ENCODE data around the gene ATP9B.

ATP9B gene

GRCh38 chr18:79354350-79354749 is 285.2 kb downstream of the ATP9B start:
- no peaks in the 10 kb centered on the region for H3K9me3 ChIP-seq (ENCODE audit: severe bottlenecking)
- no peak overlapping the region for H3K4me3 ChIP-seq (ENCODE audit: low read depth, low read length)
- H3K27me3 ChIP-seq (ENCODE audit: insufficient read depth, low read depth, severe bottlenecking): no peaks in the 10 kb centered on the region
- no peak overlapping the region for H3K27ac ChIP-seq
- H3K36me3 ChIP-seq: peaks cover 8% of the 10 kb centered on the region
- no peak for TF ChIP-seq CTCF (IDR thresholded peaks at IDR 0.05; ENCODE audit: low read depth, low read length)
- DNase-seq: no peak

GRCh38 chr18:79355433-79356335 is 286.5 kb downstream of the ATP9B start:
- no peak for DNase-seq
- H3K36me3 ChIP-seq: peaks cover 21% of the 10 kb centered on the region
- TF ChIP-seq CTCF (IDR thresholded peaks at IDR 0.05; ENCODE audit: low read depth, low read length): no peak
- no peak overlapping the region for H3K4me3 ChIP-seq (ENCODE audit: low read depth, low read length)
- H3K27me3 ChIP-seq (ENCODE audit: insufficient read depth, low read depth, severe bottlenecking): no peaks in the 10 kb centered on the region
- H3K27ac ChIP-seq: no peak overlapping the region
- H3K9me3 ChIP-seq (ENCODE audit: severe bottlenecking): no peaks in the 10 kb centered on the region

- TF ChIP-seq CTCF (IDR thresholded peaks at IDR 0.05; ENCODE audit: low read depth, low read length): no peak
- peaks cover 26% of the 10 kb centered on the region for H3K36me3 ChIP-seq
- no peak overlapping the region for H3K4me3 ChIP-seq (ENCODE audit: low read depth, low read length)
- no peak overlapping the region for H3K27ac ChIP-seq
- H3K27me3 ChIP-seq (ENCODE audit: insufficient read depth, low read depth, severe bottlenecking): no peaks in the 10 kb centered on the region
- H3K9me3 ChIP-seq (ENCODE audit: severe bottlenecking): no peaks in the 10 kb centered on the region
- no peak for DNase-seq
These were observed 287.2 kb downstream of the ATP9B start for GRCh38 chr18:79356435-79356834.

- no peak overlapping the region for H3K27ac ChIP-seq
- no peak overlapping the region for H3K4me3 ChIP-seq (ENCODE audit: low read depth, low read length)
- no peaks in the 10 kb centered on the region for H3K9me3 ChIP-seq (ENCODE audit: severe bottlenecking)
- no peaks in the 10 kb centered on the region for H3K27me3 ChIP-seq (ENCODE audit: insufficient read depth, low read depth, severe bottlenecking)
- no peak for TF ChIP-seq CTCF (IDR thresholded peaks at IDR 0.05; ENCODE audit: low read depth, low read length)
- H3K36me3 ChIP-seq: peaks cover 33% of the 10 kb centered on the region
- DNase-seq: no peak
These were observed 291.7 kb downstream of the ATP9B start for GRCh38 chr18:79360933-79361332.

- Histone ChIP-seq H3K36me3 (peaks cover 33% of the 10 kb centered on the region), H3K4me3 (ENCODE audit: low read depth, low read length) (no peak overlapping the region), H3K27me3 (ENCODE audit: insufficient read depth, low read depth, severe bottlenecking) (no peaks in the 10 kb centered on the region), H3K9me3 (ENCODE audit: severe bottlenecking) (no peaks in the 10 kb centered on the region), H3K27ac (no peak overlapping the region)
- no peak for TF ChIP-seq CTCF (IDR thresholded peaks at IDR 0.05; ENCODE audit: low read depth, low read length)
- DNase-seq: no peak
These were observed 292.8 kb downstream of the ATP9B start for GRCh38 chr18:79361766-79362522.

Data from WERI-Rb-1 (cell line).